A172 (cell line): ENCODE data around the gene ADAMTS10. TPM values are rescaled to one million over a fixed set of nuclear protein-coding genes. Genes with fewer than 3 reads are reported as not detected.
A peak's percentile ranks its signal among the peaks of the same experiment; 100 is the strongest.
"Not testable (repeated sequence)": the region's sequence is repeated elsewhere in the genome, so short reads cannot be mapped to it uniquely, and the experiment has no call there.

Experiments used
- DNase-seq: peaks from one replicate; pipeline ENCODE4 v3.0.0-alpha.2; 2015; ENCODE audit warnings: low spot score
- total RNA-seq: library from RNA; depleted of rRNA; stranded (reverse); fragments of >200 nt; shearing (Covaris generic); gene quantifications from 2 replicates; pipeline ENCODE4 v1.2.3, GENCODE V29; 2014; rRNA removed

Gene ADAMTS10
- total RNA-seq, 1 experiment from 2014 or later, result 7.7 TPM

- DNase-seq, result no peak
Observed at GRCh38 chr19:8561075-8561764, 49.3 kb downstream of the ADAMTS10 start.

GRCh38 chr19:8558325-8558724, 52.2 kb downstream of the ADAMTS10 start:
- DNase-seq, result no peak

DNA sequence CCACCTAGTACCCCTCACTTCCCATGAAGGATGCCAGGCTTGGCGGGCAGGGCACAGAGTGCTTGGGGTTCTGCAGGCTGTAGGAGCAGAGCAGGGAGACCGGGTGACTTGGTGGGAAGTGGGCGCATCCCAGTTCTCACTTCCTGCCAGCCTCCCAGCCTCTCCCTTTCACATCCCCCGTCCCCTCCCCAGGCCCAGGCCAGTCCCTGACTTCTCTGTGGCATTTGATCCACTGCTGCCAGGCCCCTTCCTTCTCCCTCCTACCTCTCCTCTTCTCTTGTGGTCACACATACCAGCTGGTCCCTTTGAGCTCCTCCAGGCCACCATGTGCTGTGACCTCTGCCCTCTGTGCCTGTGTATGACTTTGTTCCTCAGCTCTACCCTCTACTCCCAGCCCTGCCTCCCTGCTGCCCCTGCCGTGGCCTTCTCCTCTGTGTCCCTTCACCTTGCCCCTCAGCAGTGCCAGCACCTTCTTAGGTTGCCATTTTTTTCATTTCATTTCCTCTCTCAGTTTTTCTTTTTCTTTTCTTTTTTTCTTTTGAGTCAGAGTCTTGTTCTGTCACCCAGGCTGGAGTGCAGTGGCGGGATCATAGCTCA, 52.8 kb downstream of the ADAMTS10 start:
- no peak for DNase-seq

DNA sequence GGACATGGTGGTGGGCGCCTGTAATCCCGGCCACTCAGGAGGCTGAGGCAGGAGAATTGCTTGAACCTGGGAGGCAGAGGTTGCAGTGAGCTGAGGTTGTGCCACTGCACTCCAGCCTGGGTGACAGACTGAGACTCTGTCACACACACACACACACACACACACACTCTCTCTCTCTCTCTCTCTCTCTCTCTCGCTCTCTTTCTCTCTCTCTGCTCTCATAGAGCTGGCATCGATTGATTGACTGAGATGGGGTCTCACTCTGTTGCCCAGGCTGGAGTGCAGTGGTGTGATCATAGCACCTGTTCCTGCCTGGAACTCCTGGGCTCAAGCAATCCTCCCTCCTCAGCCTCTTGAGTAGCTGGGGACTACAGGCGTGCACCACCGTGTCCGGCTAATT, 56.8 kb downstream of the ADAMTS10 start:
- not testable (repeated sequence) for DNase-seq

- peak; percentile 47 for DNase-seq
Observed at GRCh38 chr19:8552810-8553209, 57.7 kb downstream of the ADAMTS10 start.

- no peak for DNase-seq
Observed at GRCh38 chr19:8550070-8550469, 60.4 kb downstream of the ADAMTS10 start.

- no peak for DNase-seq
Observed at GRCh38 chr19:8545743-8546142, 64.8 kb downstream of the ADAMTS10 start.

DNA sequence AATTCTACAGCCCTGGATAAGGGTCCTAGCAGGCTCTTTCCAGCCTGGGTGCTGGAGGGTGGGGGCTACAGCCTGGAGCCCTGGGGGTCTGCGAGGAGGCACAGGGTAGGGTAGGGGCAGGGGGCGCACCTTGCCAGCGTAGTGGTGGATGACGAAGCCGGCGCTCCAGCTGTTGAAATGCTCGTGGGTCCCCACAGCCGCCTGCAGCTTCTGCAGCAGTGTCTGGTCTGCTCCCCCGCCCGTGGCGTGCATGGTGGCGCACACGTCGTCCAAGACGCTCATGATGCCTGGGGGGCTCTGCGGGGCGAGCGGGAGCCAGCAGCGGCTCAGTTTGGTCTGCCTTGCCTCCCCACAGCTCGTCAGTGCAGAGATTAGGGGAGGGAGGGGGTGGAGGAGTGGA, 66.3 kb downstream of the ADAMTS10 start:
- DNase-seq, result no peak

GRCh38 chr19:8539621-8540149, 70.8 kb downstream of the ADAMTS10 start:
- DNase-seq, result no peak

- no peak for DNase-seq
Observed at GRCh38 chr19:8537099-8537498, 73.4 kb downstream of the ADAMTS10 start.

DNA sequence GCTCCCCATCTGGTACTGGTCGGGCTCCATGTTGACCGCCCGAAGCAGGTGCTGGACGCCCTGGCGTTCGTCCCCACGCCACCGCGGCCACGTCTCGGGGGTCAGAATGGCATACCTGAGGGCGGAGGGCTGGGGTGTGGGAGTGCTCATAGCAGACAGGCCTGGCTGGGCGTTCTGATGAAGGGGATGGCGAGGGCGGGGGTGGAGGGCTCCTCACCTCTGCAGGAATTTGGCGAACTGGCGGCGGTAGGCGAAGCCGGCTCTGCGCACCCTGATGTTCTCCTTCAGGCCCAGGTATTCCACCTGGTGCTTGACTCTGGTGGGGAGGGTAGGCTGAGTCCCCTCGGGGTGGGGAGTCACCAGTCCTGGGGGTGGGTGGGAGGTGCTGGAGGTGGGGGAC, 74.2 kb downstream of the ADAMTS10 start:
- DNase-seq, result no peak

DNA sequence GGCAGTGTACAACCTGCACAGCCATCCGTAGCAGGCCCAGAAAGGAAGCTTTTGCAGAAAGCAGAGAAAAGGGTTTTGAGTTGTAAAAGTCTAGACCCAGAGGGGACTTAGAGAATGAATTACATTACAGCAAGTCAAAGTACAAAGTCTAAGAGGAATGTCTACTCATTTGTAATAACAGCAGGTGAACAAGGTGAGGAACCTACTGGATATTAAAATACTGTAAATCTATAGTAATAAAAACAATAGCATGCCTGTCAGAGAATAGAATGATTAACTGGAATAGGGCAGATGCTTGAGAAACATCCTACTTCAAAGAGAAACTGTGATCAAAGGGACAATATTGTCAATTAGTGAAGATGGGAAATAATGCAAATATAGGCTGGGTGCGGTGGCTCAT, 78.3 kb downstream of the ADAMTS10 start:
- no peak for DNase-seq

GRCh38 chr19:8531470-8531869, 79.0 kb downstream of the ADAMTS10 start:
- DNase-seq, result no peak

Other genes with a start within 250 kb of the ADAMTS10 start
- not detected in 2 replicates for gene ANGPTL4, start 246.6 kb downstream of the ADAMTS10 start, total RNA-seq
- 3.1 and 8.0 TPM in 2 replicates for gene RAB11B, start 220.4 kb downstream of the ADAMTS10 start, total RNA-seq
- 53.3 and 80.8 TPM in 2 replicates for gene MARCHF2, start 197.4 kb downstream of the ADAMTS10 start, total RNA-seq
- gene HNRNPM, start 165.7 kb downstream of the ADAMTS10 start, total RNA-seq, result 97.9 and 102 TPM in 2 replicates
- not detected in 2 replicates for gene PRAM1, start 108.1 kb downstream of the ADAMTS10 start, total RNA-seq
- 3.4 and 17.7 TPM in 2 replicates for gene ZNF414, start 96.5 kb downstream of the ADAMTS10 start, total RNA-seq
- gene MYO1F, start 33.3 kb downstream of the ADAMTS10 start, total RNA-seq, result 0.02 TPM in 1 of 2 replicates, not detected in the other
- not detected in 2 replicates for gene NFILZ, start 19.9 kb upstream of the ADAMTS10 start, total RNA-seq
- gene ACTL9, start 88.1 kb upstream of the ADAMTS10 start, total RNA-seq, result not detected in 2 replicates
- gene OR2Z1, start 110.9 kb upstream of the ADAMTS10 start, total RNA-seq, result not detected in 2 replicates
- 19.3 and 20.0 TPM in 2 replicates for gene ZNF558, start 221.6 kb upstream of the ADAMTS10 start, total RNA-seq
- gene MBD3L1, start 221.7 kb upstream of the ADAMTS10 start, total RNA-seq, result not detected in 2 replicates